SH-SY5Y (cell line): ENCODE results near the gene FCRL6.

Experiments used
- GATA2 ChIP-seq: IDR thresholded peaks from 2 replicates; pipeline ENCODE4 v1.6.1; 2011; ENCODE audit warnings: mild to moderate bottlenecking, low read depth, low read length
- GATA3 ChIP-seq: IDR thresholded peaks from 2 replicates; pipeline ENCODE4 v1.6.1; 2011; ENCODE audit warnings: low read depth, mild to moderate bottlenecking, low read length, moderate library complexity

FCRL6 gene

GRCh38 chr1:159786465-159786864 lies 15.7 kb upstream of the FCRL6 start:
- peak; percentile 58 for TF ChIP-seq GATA3
- peak; percentile 81 for TF ChIP-seq GATA2

GRCh38 chr1:159786966-159787365 lies 15.2 kb upstream of the FCRL6 start:
- no peak for TF ChIP-seq GATA2

GRCh38 chr1:159790237-159790917 lies 11.8 kb upstream of the FCRL6 start:
- TF ChIP-seq GATA2, result no peak
- no peak for TF ChIP-seq GATA3

- TF ChIP-seq GATA3, result no peak
- TF ChIP-seq GATA2, result no peak
These were observed 11.1 kb upstream of the FCRL6 start for GRCh38 chr1:159791031-159791430.

- TF ChIP-seq GATA2, result no peak
- no peak for TF ChIP-seq GATA3
These were observed 10.7 kb upstream of the FCRL6 start for GRCh38 chr1:159791461-159791860.

- TF ChIP-seq GATA2 (no peak), GATA3 (no peak)
These were observed 6.6 kb upstream of the FCRL6 start for GRCh38 chr1:159795534-159795933.

- TF ChIP-seq GATA2 (no peak), GATA3 (no peak)
These were observed 3.3 kb upstream of the FCRL6 start for GRCh38 chr1:159798893-159799292.

GRCh38 chr1:159799446-159799985 lies 2.6 kb upstream of the FCRL6 start:
- TF ChIP-seq GATA2, result no peak
- no peak for TF ChIP-seq GATA3

- TF ChIP-seq GATA3 (no peak), GATA2 (no peak)
These were observed 1.8 kb upstream of the FCRL6 start for GRCh38 chr1:159800177-159800930.

GRCh38 chr1:159803956-159804689 lies 2.0 kb downstream of the FCRL6 start:
- no peak for TF ChIP-seq GATA3
- no peak for TF ChIP-seq GATA2

- TF ChIP-seq GATA2 (no peak), GATA3 (no peak)
These were observed 2.8 kb downstream of the FCRL6 start for GRCh38 chr1:159804924-159805323.

GRCh38 chr1:159815926-159816325 lies 13.8 kb downstream of the FCRL6 start:
- TF ChIP-seq GATA2, result no peak
- no peak for TF ChIP-seq GATA3

GRCh38 chr1:159817276-159818041 lies 15.3 kb downstream of the FCRL6 start:
- TF ChIP-seq GATA2 (no peak), GATA3 (no peak)

- TF ChIP-seq GATA2 (no peak), GATA3 (no peak)
These were observed 19.2 kb downstream of the FCRL6 start for GRCh38 chr1:159821171-159821867.
